Measurements from ENCODE around the gene CAST.

The CAST gene

DNA sequence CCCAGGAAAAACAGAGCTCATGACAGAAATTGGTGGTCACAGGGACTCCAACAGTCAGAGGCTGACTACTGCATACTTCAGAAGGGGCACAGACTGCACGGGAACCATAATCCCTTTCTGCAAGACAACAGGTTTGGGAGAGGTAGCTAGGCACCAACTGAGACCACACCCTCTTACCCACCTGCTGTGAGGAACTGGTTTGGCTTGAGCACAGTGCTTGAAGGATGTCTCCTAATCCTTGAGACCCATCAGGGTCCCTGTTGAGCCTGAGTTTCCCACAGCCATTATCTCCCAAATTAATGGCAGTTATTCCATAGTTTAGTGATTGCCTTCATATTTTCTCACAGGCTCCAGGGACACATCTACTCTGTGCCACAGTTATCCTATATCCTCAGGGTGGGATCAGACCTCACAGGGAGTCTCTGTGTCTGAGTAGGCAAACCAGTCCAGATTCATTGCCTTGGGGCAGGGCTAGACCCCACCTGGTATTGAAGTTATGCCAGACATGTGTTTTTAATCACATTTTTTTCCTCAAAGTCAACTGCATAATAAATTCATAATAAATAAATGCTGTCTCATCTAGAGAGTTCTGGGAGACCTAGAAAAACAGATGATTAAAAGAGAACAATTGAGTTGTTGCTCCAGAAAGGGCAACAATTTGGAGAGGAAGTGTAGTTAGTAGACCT, 9.3 kb upstream of the CAST start:
- H3K4me3 ChIP-seq (ENCODE audit: low read depth, low read length): no peak overlapping the region
- ChIA-PET CTCF (interaction anchor here (1.0 to 1.7 kb wide), 5 partner anchors 16 to 24 kb away, joined by 3 to 4 read pairs (median 3); no protein-coding TSS in a partner anchor), POLR2A (no interaction called here)
- no peak for TF ChIP-seq CTCF (IDR thresholded peaks at IDR 0.05; ENCODE audit: insufficient read depth, low read length, missing control alignments)
- DNase-seq (ENCODE audit: low read depth, low spot score): no peak

DNA sequence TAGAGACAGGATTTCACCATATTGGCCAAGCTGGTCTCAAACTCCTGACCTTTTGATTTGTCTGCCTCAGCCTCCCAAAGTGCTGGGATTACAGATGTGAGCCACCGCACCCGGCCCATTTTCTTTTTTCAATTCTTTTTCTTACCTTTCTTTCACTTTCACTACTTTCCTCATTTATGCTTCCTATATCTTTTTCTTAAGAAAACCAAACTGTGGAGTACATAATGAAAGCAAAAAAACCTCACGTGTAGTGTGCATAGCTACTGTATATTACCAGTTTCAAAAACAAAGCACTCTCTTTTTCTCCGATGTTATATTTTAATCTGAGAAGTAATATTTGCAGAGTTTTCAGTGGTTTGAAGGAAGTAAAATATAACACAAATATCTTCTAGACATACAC, 8.0 kb upstream of the CAST start:
- no peak for TF ChIP-seq CTCF (IDR thresholded peaks at IDR 0.05; ENCODE audit: insufficient read depth, low read length, missing control alignments)
- POLR2A ChIA-PET: no interaction called here
- DNase-seq (ENCODE audit: low read depth, low spot score): no peak
- CTCF ChIA-PET: interaction anchor here (1.1 to 1.5 kb wide), 3 partner anchors 19 to 39 kb away, joined by 3 to 5 read pairs (median 3); no protein-coding TSS in a partner anchor
- no peak overlapping the region for H3K4me3 ChIP-seq (ENCODE audit: low read depth, low read length)

GRCh38 chr5:96655085-96655484, 7.1 kb upstream of the CAST start:
- TF ChIP-seq CTCF (IDR thresholded peaks at IDR 0.05; ENCODE audit: insufficient read depth, low read length, missing control alignments): no peak
- ChIA-PET POLR2A (no interaction called here), CTCF (interaction anchor here (1.3 to 1.5 kb wide), 2 partner anchors 28 to 40 kb away, joined by 3 to 5 read pairs; no protein-coding TSS in a partner anchor)
- H3K4me3 ChIP-seq (ENCODE audit: low read depth, low read length): no peak overlapping the region
- no peak for DNase-seq (ENCODE audit: low read depth, low spot score)

DNA sequence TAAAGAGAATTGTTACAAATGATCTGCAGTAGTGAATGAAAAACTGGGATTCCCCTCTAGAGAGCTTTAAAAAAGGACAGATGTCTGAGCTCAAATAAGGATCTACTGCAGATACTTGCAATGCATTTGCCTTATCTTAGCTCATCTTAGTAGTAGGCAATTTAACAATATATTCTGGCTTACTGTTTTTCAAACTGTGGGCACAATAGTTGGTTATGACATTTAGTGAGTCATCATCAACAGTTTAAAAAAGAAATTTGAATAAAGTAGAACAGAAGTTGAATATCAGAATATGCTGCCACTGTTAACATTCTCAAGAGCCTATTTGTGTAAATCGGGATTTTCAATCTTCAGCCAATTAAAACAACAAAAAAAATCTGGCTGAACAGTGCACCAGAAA, 6.7 kb upstream of the CAST start:
- POLR2A ChIA-PET: no interaction called here
- no peak for DNase-seq (ENCODE audit: low read depth, low spot score)
- no peak overlapping the region for H3K4me3 ChIP-seq (ENCODE audit: low read depth, low read length)
- no peak for TF ChIP-seq CTCF (IDR thresholded peaks at IDR 0.05; ENCODE audit: insufficient read depth, low read length, missing control alignments)
- CTCF ChIA-PET: interaction anchor here (1.5 kb wide), 1 partner anchor 29 kb away, joined by 3 read pairs; no protein-coding TSS in a partner anchor

- H3K4me3 ChIP-seq (ENCODE audit: low read depth, low read length): no peak overlapping the region
- ChIA-PET POLR2A (no interaction called here), CTCF (interaction anchor here (1.4 kb wide), 1 partner anchor 43 kb away, joined by 4 read pairs; no protein-coding TSS in a partner anchor)
Measured at GRCh38 chr5:96657068-96657467, 5.1 kb upstream of the CAST start.

More at GRCh38 chr5:96657068-96657467, 5.1 kb upstream of the CAST start:
- DNase-seq (ENCODE audit: low read depth, low spot score): peak; percentile 67
- no peak for TF ChIP-seq CTCF (IDR thresholded peaks at IDR 0.05; ENCODE audit: insufficient read depth, low read length, missing control alignments)

Data from AG04449 (cell line).